Measurements from ENCODE around the gene RNF220. TPM values are rescaled to one million over a fixed set of nuclear protein-coding genes. Genes with fewer than 3 reads are reported as not detected.

The RNF220 gene
- total RNA-seq, 1 donor from 2014 or later = 84.4 TPM

- Mint-ChIP-seq H3K27ac (ENCODE audit: unreplicated experiment) (no peak overlapping the region), H3K36me3 (ENCODE audit: unreplicated experiment) (peaks cover 6% of the 10 kb centered on the region), H3K9me3 (ENCODE audit: unreplicated experiment) (no peaks in the 10 kb centered on the region), H3K27me3 (ENCODE audit: unreplicated experiment) (no peaks in the 10 kb centered on the region), H3K4me3 (ENCODE audit: unreplicated experiment) (no peak overlapping the region), H3K4me1 (ENCODE audit: unreplicated experiment) (peaks cover 7% of the 10 kb centered on the region)
- TF ChIP-seq, protein P1, sequence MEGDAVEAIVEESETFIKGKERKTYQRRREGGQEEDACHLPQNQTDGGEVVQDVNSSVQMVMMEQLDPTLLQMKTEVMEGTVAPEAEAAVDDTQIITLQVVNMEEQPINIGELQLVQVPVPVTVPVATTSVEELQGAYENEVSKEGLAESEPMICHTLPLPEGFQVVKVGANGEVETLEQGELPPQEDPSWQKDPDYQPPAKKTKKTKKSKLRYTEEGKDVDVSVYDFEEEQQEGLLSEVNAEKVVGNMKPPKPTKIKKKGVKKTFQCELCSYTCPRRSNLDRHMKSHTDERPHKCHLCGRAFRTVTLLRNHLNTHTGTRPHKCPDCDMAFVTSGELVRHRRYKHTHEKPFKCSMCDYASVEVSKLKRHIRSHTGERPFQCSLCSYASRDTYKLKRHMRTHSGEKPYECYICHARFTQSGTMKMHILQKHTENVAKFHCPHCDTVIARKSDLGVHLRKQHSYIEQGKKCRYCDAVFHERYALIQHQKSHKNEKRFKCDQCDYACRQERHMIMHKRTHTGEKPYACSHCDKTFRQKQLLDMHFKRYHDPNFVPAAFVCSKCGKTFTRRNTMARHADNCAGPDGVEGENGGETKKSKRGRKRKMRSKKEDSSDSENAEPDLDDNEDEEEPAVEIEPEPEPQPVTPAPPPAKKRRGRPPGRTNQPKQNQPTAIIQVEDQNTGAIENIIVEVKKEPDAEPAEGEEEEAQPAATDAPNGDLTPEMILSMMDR (IDR thresholded peaks at IDR 0.05) = no peak
- no peak for DNase-seq (ENCODE audit: extremely low spot score, unreplicated experiment)
These were observed 274.4 kb downstream of the RNF220 start for GRCh38 chr1:44679468-44679867.

DNA sequence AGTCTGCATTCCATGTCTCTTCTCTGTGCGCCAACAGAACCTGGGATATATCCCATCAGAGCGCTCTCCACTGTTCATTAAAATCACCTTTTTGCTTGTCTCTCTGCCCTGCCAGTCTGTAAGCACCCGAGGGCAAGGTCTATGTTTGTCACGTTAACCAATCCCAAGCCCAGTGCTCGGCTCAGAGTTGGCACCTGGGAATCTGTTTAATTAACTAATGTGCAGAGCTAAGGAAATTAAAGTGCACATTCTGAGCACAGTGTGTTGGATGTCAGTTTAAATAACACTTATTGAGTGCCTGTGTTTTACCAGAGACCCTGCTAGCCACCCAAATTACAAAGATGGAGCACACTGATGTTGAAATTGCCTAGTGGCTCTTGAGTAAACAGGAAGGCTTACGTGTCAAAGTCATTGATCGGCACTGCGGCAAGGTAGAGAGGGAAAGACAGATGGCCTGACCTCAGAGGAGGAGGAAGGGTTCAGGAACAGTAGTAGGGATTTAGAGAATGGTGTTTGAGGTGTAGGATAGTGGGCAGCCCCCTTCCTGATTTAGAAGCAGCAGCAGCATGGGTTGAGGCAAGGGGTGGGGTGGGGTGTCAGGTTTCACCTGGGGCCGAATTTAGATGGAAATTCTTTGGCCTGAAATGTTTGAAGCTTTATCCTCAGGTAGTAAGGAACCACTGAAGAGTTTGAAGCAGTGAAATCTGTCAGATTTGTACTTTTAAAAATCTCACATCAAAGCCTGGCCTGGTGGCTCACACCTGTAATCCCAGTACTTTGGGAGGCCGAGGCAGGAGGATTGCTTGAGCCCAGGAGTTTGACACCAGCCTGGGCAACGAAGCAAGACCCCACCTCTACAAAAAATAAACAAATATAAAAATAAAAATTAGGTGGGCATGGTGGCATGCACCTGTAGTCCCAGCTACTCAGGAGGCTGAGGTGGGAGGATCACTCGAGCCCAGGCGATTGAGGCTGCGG lies 277.1 kb downstream of the RNF220 start:
- H3K4me1 Mint-ChIP-seq (ENCODE audit: unreplicated experiment) = no peaks in the 10 kb centered on the region
- no peak for DNase-seq (ENCODE audit: extremely low spot score, unreplicated experiment)
- TF ChIP-seq, protein P1 (IDR thresholded peaks at IDR 0.05) = no peak
- no peaks in the 10 kb centered on the region for H3K9me3 Mint-ChIP-seq (ENCODE audit: unreplicated experiment)
- no peak overlapping the region for H3K27ac Mint-ChIP-seq (ENCODE audit: unreplicated experiment)
- no peaks in the 10 kb centered on the region for H3K27me3 Mint-ChIP-seq (ENCODE audit: unreplicated experiment)
- H3K4me3 Mint-ChIP-seq (ENCODE audit: unreplicated experiment) = no peak overlapping the region
- H3K36me3 Mint-ChIP-seq (ENCODE audit: unreplicated experiment) = peaks cover 6% of the 10 kb centered on the region

GRCh38 chr1:44682883-44683265 lies 277.8 kb downstream of the RNF220 start:
- Mint-ChIP-seq H3K36me3 (ENCODE audit: unreplicated experiment) (peaks cover 6% of the 10 kb centered on the region), H3K27me3 (ENCODE audit: unreplicated experiment) (no peaks in the 10 kb centered on the region), H3K4me3 (ENCODE audit: unreplicated experiment) (no peak overlapping the region), H3K27ac (ENCODE audit: unreplicated experiment) (no peak overlapping the region), H3K9me3 (ENCODE audit: unreplicated experiment) (no peaks in the 10 kb centered on the region), H3K4me1 (ENCODE audit: unreplicated experiment) (no peaks in the 10 kb centered on the region)
- DNase-seq (ENCODE audit: extremely low spot score, unreplicated experiment) = no peak
- TF ChIP-seq, protein P1 (IDR thresholded peaks at IDR 0.05) = no peak

DNA sequence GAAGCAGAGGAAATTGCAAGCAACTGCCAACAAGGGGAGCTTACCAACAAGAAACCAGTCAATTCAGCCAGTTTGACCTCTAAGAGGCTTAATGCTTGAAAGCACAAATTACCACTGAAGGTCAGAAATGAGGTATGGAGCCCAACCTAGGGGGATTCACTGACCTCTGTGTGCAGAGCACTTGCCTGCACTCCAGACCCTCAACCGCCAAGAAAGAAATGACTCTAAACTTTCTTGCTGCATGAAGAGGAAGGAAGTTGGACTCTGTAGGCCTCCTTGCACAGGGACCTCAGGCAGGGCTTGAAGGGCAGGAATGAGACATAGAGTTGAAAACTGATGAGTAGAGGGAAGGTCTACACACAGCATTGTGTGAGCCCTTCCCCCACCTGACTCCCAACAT lies 279.5 kb downstream of the RNF220 start:
- no peak overlapping the region for H3K4me3 Mint-ChIP-seq (ENCODE audit: unreplicated experiment)
- no peaks in the 10 kb centered on the region for H3K9me3 Mint-ChIP-seq (ENCODE audit: unreplicated experiment)
- no peak overlapping the region for H3K27ac Mint-ChIP-seq (ENCODE audit: unreplicated experiment)
- H3K4me1 Mint-ChIP-seq (ENCODE audit: unreplicated experiment) = no peaks in the 10 kb centered on the region
- H3K27me3 Mint-ChIP-seq (ENCODE audit: unreplicated experiment) = peaks cover 4% of the 10 kb centered on the region
- no peak for DNase-seq (ENCODE audit: extremely low spot score, unreplicated experiment)
- H3K36me3 Mint-ChIP-seq (ENCODE audit: unreplicated experiment) = peaks cover 4% of the 10 kb centered on the region
- TF ChIP-seq, protein P1 (IDR thresholded peaks at IDR 0.05) = no peak

DNA sequence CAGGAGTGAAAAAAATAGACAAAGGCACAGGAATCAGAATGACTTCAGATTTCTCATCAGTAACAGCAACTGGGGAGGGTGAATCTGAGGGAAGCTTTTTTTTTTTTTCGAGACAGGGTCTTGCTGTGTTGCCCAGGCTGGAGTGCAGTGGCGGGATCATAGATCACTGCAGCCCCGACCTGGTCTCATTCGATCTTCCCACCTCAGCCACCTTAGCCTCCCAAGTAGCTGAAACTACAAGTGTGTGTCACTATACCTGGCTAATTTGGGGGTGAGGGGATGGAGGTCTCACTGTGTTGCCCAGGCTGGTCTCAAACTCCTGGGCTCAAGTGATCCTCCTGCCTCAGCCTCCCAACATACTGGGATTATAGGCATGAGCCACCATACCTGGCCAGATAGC lies 280.2 kb downstream of the RNF220 start:
- Mint-ChIP-seq H3K4me1 (ENCODE audit: unreplicated experiment) (no peaks in the 10 kb centered on the region), H3K27ac (ENCODE audit: unreplicated experiment) (no peak overlapping the region), H3K36me3 (ENCODE audit: unreplicated experiment) (no peaks in the 10 kb centered on the region), H3K27me3 (ENCODE audit: unreplicated experiment) (peaks cover 4% of the 10 kb centered on the region), H3K9me3 (ENCODE audit: unreplicated experiment) (no peaks in the 10 kb centered on the region), H3K4me3 (ENCODE audit: unreplicated experiment) (no peak overlapping the region)
- TF ChIP-seq, protein P1 (IDR thresholded peaks at IDR 0.05) = no peak
- no peak for DNase-seq (ENCODE audit: extremely low spot score, unreplicated experiment)

Measured in osteocyte (in vitro differentiated cells).